Neural progenitor cell (in vitro differentiated cells): ENCODE results near the gene LRCH4. TPM values are rescaled to one million over a fixed set of nuclear protein-coding genes. Genes with fewer than 3 reads are reported as not detected.

Source experiments
- DNase-seq: peaks from one replicate; pipeline ENCODE4 v3.0.0-alpha.2; 2016; ENCODE audit warnings: low spot score
- H2AFZ ChIP-seq: fragments of 200-600 bp; sonication (generic); replicated peaks from 2 replicates; pipeline ENCODE4 v1.6.1; 2016; ENCODE audit warnings: antibody characterized with exemption
- H3F3A ChIP-seq: fragments of 200-600 bp; sonication (generic); 2 replicates; pipeline ENCODE4 v1.6.1; 2016; ENCODE audit warnings: antibody characterized with exemption, low read depth
- H3K27ac ChIP-seq: fragments of 200-600 bp; sonication (generic); 2 replicates; pipeline ENCODE4 v1.5.1; 2016; ENCODE audit warnings: mild to moderate bottlenecking
- H3K27me3 ChIP-seq: fragments of 200-600 bp; sonication (generic); 2 replicates; pipeline ENCODE4 v1.6.1; 2016; ENCODE audit warnings: mild to moderate bottlenecking, moderate library complexity
- H3K36me3 ChIP-seq: fragments of 200-600 bp; sonication (generic); 2 replicates; pipeline ENCODE4 v1.5.1; 2016
- H3K4me1 ChIP-seq: fragments of 200-600 bp; sonication (generic); 2 replicates; pipeline ENCODE4 v1.6.1; 2016; ENCODE audit warnings: mixed run types
- H3K4me2 ChIP-seq: fragments of 200-600 bp; sonication (generic); 2 replicates; pipeline ENCODE4 v1.6.1; 2016
- H3K4me3 ChIP-seq: fragments of 200-600 bp; sonication (generic); 2 replicates; pipeline ENCODE4 v1.5.1; 2016
- H3K79me2 ChIP-seq: fragments of 200-600 bp; sonication (generic); 2 replicates; pipeline ENCODE4 v1.6.1; 2016; ENCODE audit warnings: low read depth
- H3K9ac ChIP-seq: fragments of 200-600 bp; sonication (generic); 2 replicates; pipeline ENCODE4 v1.6.1; 2016
- H3K9me3 ChIP-seq: fragments of 200-600 bp; sonication (generic); 2 replicates; pipeline ENCODE4 v1.5.1; 2016; ENCODE audit warnings: low read depth
- H4K20me1 ChIP-seq: fragments of 200-600 bp; sonication (generic); 2 replicates; pipeline ENCODE4 v1.6.1; 2016; ENCODE audit warnings: low read depth
- H3K27ac Mint-ChIP-seq: 3 replicates; pipeline ENCODE4 v1.8.0; 2021; ENCODE audit warnings: mixed read lengths
- H3K27me3 Mint-ChIP-seq: 2 replicates; pipeline ENCODE4 v1.8.0; 2022; ENCODE audit warnings: low read depth, mild to moderate bottlenecking, inconsistent platforms, moderate library complexity, mixed read lengths; ENCODE audit not compliant: insufficient read depth
- H3K36me3 Mint-ChIP-seq: 3 replicates; pipeline ENCODE4 v1.8.0; 2021; ENCODE audit warnings: mixed read lengths
- H3K4me1 Mint-ChIP-seq: 3 replicates; pipeline ENCODE4 v1.8.0; 2021; ENCODE audit warnings: mixed read lengths
- H3K4me3 Mint-ChIP-seq: 3 replicates; pipeline ENCODE4 v1.8.0; 2021; ENCODE audit warnings: mild to moderate bottlenecking, moderate library complexity, mixed read lengths
- H3K9me3 Mint-ChIP-seq: 3 replicates; pipeline ENCODE4 v1.8.0; 2020; ENCODE audit warnings: mixed read lengths
- EZH2 ChIP-seq: fragments of 200-600 bp; sonication (generic); IDR thresholded peaks from 2 replicates; pipeline ENCODE4 v1.6.1; 2017; ENCODE audit warnings: antibody characterized with exemption, mild to moderate bottlenecking, moderate library complexity
- EZH2phosphoT487 ChIP-seq: fragments of 200-600 bp; sonication (generic); IDR thresholded peaks from 2 replicates; pipeline ENCODE4 v1.6.1; 2017; ENCODE audit warnings: antibody characterized with exemption
- total RNA-seq: library from RNA; depleted of rRNA; stranded (reverse); fragments of >200 nt; gene quantifications from 2 replicates; pipeline ENCODE4 v1.2.3, GENCODE V29; 2015; ENCODE audit warnings: low replicate concordance
- TF ChIP-seq, protein P1 (sequence below): fragments of 200-600 bp; sonication (generic); IDR thresholded peaks from 2 replicates; pipeline ENCODE4 v1.5.1; 2017; ENCODE audit warnings: antibody characterized with exemption, mild to moderate bottlenecking

Gene LRCH4
- total RNA-seq, 1 donor from 2014 or later = 4.5 TPM

DNA sequence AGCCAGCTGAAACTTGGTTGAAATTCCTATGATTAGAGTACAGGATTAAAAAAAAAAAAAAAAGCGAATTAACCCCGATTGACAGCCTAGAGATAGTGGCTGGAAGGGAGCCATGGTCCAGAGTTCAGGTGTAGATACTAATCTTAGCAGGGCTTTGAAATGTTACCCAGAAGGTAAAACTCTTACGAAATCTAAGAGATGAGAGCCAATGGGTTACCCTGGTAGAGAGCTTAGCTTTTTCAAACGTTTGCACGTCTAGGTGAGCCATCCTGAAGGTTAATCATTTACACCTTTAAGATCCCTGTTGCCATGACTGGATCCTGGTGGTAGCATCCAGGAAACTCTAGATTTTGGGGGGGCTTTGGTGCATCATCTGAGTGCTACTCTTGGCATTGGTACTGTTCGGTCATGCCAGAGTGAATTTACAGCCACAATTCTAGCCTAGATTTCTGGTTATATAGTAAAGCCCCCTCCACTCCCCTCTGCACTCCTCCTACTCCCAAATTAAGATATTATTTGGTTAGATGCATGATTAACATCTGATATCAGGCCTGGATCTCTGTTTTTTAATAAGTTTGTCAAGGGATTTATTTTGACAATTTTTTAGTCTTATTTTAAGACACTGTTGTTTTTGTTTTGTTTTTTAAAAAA is 45.7 kb downstream of the LRCH4 start:
- peaks cover 40% of the 10 kb centered on the region for H3K4me1 Mint-ChIP-seq
- H3K27ac ChIP-seq = no peak overlapping the region
- H3K27me3 Mint-ChIP-seq = peaks cover 3% of the 10 kb centered on the region

DNA sequence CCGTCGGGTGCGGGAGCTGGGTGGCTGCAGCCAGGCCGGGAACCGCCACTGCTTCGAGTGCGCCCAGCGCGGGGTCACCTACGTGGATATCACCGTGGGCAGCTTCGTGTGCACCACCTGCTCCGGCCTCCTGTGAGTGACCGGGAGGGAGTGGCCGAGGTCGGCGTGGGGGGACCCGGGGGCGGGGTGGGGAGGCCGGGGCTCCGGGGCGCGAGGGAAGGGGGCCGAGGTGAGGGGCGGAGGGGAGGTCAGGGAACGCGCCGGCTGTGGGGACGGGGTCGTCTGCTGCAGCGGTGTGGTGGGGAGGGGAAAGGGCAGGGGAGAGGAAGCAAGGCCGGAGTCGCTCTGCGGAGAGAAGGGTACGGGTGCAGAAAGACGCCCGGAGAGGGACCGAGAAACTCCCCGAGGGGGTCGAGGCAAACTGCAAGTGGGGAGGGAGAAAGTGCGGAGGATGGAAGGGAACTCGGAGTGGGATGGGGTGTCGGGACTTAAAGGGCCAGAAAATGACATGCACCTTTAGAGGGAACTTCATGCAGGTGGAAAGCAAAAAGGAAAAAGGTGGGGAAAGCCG is 46.4 kb downstream of the LRCH4 start:
- no peak overlapping the region for H3K27ac ChIP-seq

More for the DNA sequence above, 45.7 kb downstream of the LRCH4 start:
- H2AFZ ChIP-seq = no peak overlapping the region
- peak overlapping the region; percentile 95 for H3K4me3 Mint-ChIP-seq
- DNase-seq = no peak
- H3K9me3 ChIP-seq = no peaks in the 10 kb centered on the region
- peaks cover 10% of the 10 kb centered on the region for H3K27me3 ChIP-seq
- H4K20me1 ChIP-seq = peaks cover 15% of the 10 kb centered on the region
- H3K9ac ChIP-seq = no peak overlapping the region
- H3K4me2 ChIP-seq = peak overlapping the region; percentile 98
- H3K9me3 Mint-ChIP-seq = no peaks in the 10 kb centered on the region
- TF ChIP-seq, protein P1, sequence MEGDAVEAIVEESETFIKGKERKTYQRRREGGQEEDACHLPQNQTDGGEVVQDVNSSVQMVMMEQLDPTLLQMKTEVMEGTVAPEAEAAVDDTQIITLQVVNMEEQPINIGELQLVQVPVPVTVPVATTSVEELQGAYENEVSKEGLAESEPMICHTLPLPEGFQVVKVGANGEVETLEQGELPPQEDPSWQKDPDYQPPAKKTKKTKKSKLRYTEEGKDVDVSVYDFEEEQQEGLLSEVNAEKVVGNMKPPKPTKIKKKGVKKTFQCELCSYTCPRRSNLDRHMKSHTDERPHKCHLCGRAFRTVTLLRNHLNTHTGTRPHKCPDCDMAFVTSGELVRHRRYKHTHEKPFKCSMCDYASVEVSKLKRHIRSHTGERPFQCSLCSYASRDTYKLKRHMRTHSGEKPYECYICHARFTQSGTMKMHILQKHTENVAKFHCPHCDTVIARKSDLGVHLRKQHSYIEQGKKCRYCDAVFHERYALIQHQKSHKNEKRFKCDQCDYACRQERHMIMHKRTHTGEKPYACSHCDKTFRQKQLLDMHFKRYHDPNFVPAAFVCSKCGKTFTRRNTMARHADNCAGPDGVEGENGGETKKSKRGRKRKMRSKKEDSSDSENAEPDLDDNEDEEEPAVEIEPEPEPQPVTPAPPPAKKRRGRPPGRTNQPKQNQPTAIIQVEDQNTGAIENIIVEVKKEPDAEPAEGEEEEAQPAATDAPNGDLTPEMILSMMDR = no peak
- TF ChIP-seq EZH2 (no peak), EZH2phosphoT487 (no peak)
- no peaks in the 10 kb centered on the region for H3K36me3 ChIP-seq
- H3K36me3 Mint-ChIP-seq = no peaks in the 10 kb centered on the region
- H3K4me1 ChIP-seq = peaks cover 5% of the 10 kb centered on the region
- peaks cover 8% of the 10 kb centered on the region for H3F3A ChIP-seq
- peaks cover 13% of the 10 kb centered on the region for H3K79me2 ChIP-seq
- peak overlapping the region; percentile 64 for H3K4me3 ChIP-seq
- no peak overlapping the region for H3K27ac Mint-ChIP-seq

GRCh38 chr7:100538654-100539435 is 47.1 kb downstream of the LRCH4 start, which contains the start of gene AGFG2:
Gene AGFG2 (plus strand): TSS chr7:100539203. CDS start chr7:100539347, 144 bp downstream.
- Histone ChIP-seq H3K27ac (no peak within 1 kb of the TSS), H3K79me2 (peaks cover 13% of the 10 kb centered on the region)
- H3K4me3 Mint-ChIP-seq = peak within 1 kb of the TSS; percentile 95

More for the DNA sequence above, 46.4 kb downstream of the LRCH4 start:
- H3K79me2 ChIP-seq = peaks cover 13% of the 10 kb centered on the region
- Mint-ChIP-seq H3K27ac (no peak overlapping the region), H3K9me3 (no peaks in the 10 kb centered on the region), H3K36me3 (no peaks in the 10 kb centered on the region), H3K4me1 (peaks cover 34% of the 10 kb centered on the region), H3K4me3 (peak overlapping the region; percentile 95), H3K27me3 (peaks cover 3% of the 10 kb centered on the region)
- H3K27me3 ChIP-seq = peaks cover 10% of the 10 kb centered on the region
- peak; percentile 51 for DNase-seq
- TF ChIP-seq EZH2 (no peak), EZH2phosphoT487 (no peak)
- TF ChIP-seq, protein P1 = no peak
- H3K36me3 ChIP-seq = no peaks in the 10 kb centered on the region
- H4K20me1 ChIP-seq = peaks cover 13% of the 10 kb centered on the region
- peak overlapping the region; percentile 98 for H3K4me2 ChIP-seq
- H3K9ac ChIP-seq = no peak overlapping the region
- H3K4me3 ChIP-seq = peak overlapping the region; percentile 64
- peaks cover 8% of the 10 kb centered on the region for H3F3A ChIP-seq
- peak overlapping the region; percentile 69 for H2AFZ ChIP-seq
- peaks cover 5% of the 10 kb centered on the region for H3K4me1 ChIP-seq
- no peaks in the 10 kb centered on the region for H3K9me3 ChIP-seq

More at GRCh38 chr7:100538654-100539435, 47.1 kb downstream of the LRCH4 start, which contains the start of gene AGFG2:
- Histone ChIP-seq H4K20me1 (peaks cover 13% of the 10 kb centered on the region), H2AFZ (peak within 1 kb of the TSS; percentile 69), H3K9ac (no peak within 1 kb of the TSS), H3K4me1 (peaks cover 5% of the 10 kb centered on the region), H3K4me3 (peak within 1 kb of the TSS; percentile 64), H3F3A (peaks cover 8% of the 10 kb centered on the region), H3K27me3 (peaks cover 10% of the 10 kb centered on the region), H3K9me3 (no peaks in the 10 kb centered on the region), H3K4me2 (peak within 1 kb of the TSS; percentile 98), H3K36me3 (no peaks in the 10 kb centered on the region)
- Mint-ChIP-seq H3K27ac (peak within 1 kb of the TSS; percentile 31), H3K27me3 (peaks cover 3% of the 10 kb centered on the region), H3K4me1 (peaks cover 32% of the 10 kb centered on the region), H3K9me3 (no peaks in the 10 kb centered on the region), H3K36me3 (no peaks in the 10 kb centered on the region)
- TF ChIP-seq EZH2 (no peak), EZH2phosphoT487 (no peak)
- TF ChIP-seq, protein P1 = no peak
- DNase-seq = peak; percentile 100
